H1 (cell line): Measurements from ENCODE around the gene ZNF581. TPM values are rescaled to one million over a fixed set of nuclear protein-coding genes. Genes with fewer than 3 reads are reported as not detected.

Source experiments
- CTCF ChIA-PET: fragments of 300-600 bp; sonication (Branson Sonifier 250); formaldehyde crosslinking; loops from one replicate; lab custom pipeline; 2021; ENCODE audit not compliant: partially characterized antibody; lab: Charles Lee
- POLR2A ChIA-PET: fragments of 300-600 bp; sonication (Branson Sonifier 250); formaldehyde crosslinking; loops from one replicate; lab custom pipeline; 2021; ENCODE audit warnings: inconsistent platforms; ENCODE audit not compliant: partially characterized antibody; lab: Charles Lee
- DNase-seq, 2 experiments: peaks; one replicate each; pipeline versions ENCODE4 v3.0.0 to v3.0.0-alpha.2; 2010 to 2022; ENCODE audit warnings: low spot score in 2 of 2, low read depth in 1 of 2, mixed read lengths in 1 of 2
- FAIRE-seq: peaks from 2 replicates; lab custom pipeline; 2011; peaks lifted over from hg19 to GRCh38; lab: Jason Lieb, UNC
- H2AFZ ChIP-seq: 2 replicates; pipeline ENCODE4 v1.8.1; 2012; ENCODE audit warnings: low read length, inconsistent platforms
- H2AK5ac ChIP-seq: 2 replicates; pipeline ENCODE4 v1.6.1; 2013; ENCODE audit warnings: low read depth, low read length
- H2BK120ac ChIP-seq: replicated peaks from 2 replicates; pipeline ENCODE3; 2013; ENCODE audit warnings: low read depth, low read length, inconsistent platforms
- H2BK12ac ChIP-seq: 2 replicates; pipeline ENCODE4 v1.6.1; 2013; ENCODE audit warnings: low read depth, low read length
- H2BK15ac ChIP-seq: 2 replicates; pipeline ENCODE4 v1.6.1; 2013; ENCODE audit warnings: low read length
- H2BK20ac ChIP-seq: 2 replicates; pipeline ENCODE4 v1.6.1; 2013; ENCODE audit warnings: low read length
- H2BK5ac ChIP-seq: 2 replicates; pipeline ENCODE4 v1.6.1; 2013; ENCODE audit warnings: low read depth, low read length
- H3K14ac ChIP-seq: 2 replicates; pipeline ENCODE4 v1.6.1; 2013; ENCODE audit warnings: inconsistent platforms; ENCODE audit not compliant: insufficient read length
- H3K18ac ChIP-seq: 2 replicates; pipeline ENCODE4 v1.6.1; 2013; ENCODE audit warnings: low read length; ENCODE audit errors: extremely low read depth
- H3K23ac ChIP-seq: 2 replicates; pipeline ENCODE4 v1.6.1; 2013; ENCODE audit warnings: inconsistent platforms; ENCODE audit not compliant: insufficient read length
- H3K23me2 ChIP-seq: 2 replicates; pipeline ENCODE4 v1.6.1; 2013; ENCODE audit warnings: low read depth, low read length
- H3K27ac ChIP-seq: 2 replicates; pipeline ENCODE4 v1.6.1; 2011; ENCODE audit warnings: low read depth, low read length, inconsistent platforms
- H3K27me3 ChIP-seq, 4 experiments: replicated peaks in 1 of 4; 1 replicate in 1 of 4; 2 replicates in 3 of 4; pipeline versions ENCODE4 v1.6.1 to v1.8.1; 2011 to 2013; ENCODE audit warnings: low read length in 3 of 4, mild to moderate bottlenecking in 3 of 4, inconsistent platforms in 2 of 4, mixed read lengths in 2 of 4, moderate library complexity in 1 of 4; ENCODE audit not compliant: control insufficient read depth in 3 of 4, insufficient read depth in 3 of 4; ENCODE audit errors: extremely low read depth in 1 of 4
- H3K36me3 ChIP-seq, 4 experiments: 2 replicates each; pipeline versions ENCODE4 v1.6.1 to v1.8.1; 2011 to 2013; ENCODE audit warnings: mild to moderate bottlenecking in 4 of 4, low read length in 3 of 4, moderate library complexity in 2 of 4, control low read depth in 1 of 4, inconsistent platforms in 1 of 4; ENCODE audit not compliant: insufficient read depth in 4 of 4, control insufficient read depth in 2 of 4
- H3K4ac ChIP-seq: replicated peaks from 2 replicates; pipeline ENCODE3; 2013; ENCODE audit warnings: low read length, low read depth, mixed read lengths, inconsistent platforms; ENCODE audit not compliant: insufficient read length
- H3K4me1 ChIP-seq, 4 experiments: replicated peaks in 1 of 4; 1 replicate in 1 of 4; 2 replicates in 3 of 4; pipeline versions ENCODE4 v1.6.1 to v1.8.1; 2011 to 2013; ENCODE audit warnings: low read length in 3 of 4, inconsistent platforms in 2 of 4, mixed read lengths in 1 of 4; ENCODE audit not compliant: insufficient read depth in 4 of 4, control insufficient read depth in 3 of 4
- H3K4me2 ChIP-seq, 2 experiments: 2 replicates each; pipeline versions ENCODE4 v1.6.1 to v1.8.1; 2011 to 2013; ENCODE audit warnings: low read depth in 2 of 2, low read length in 2 of 2, control low read depth in 1 of 2, inconsistent platforms in 1 of 2, mild to moderate bottlenecking in 1 of 2; ENCODE audit not compliant: insufficient read depth in 1 of 2
- H3K4me3 ChIP-seq, 4 experiments: fragments of 200-600, 300-600 bp in 1 of 4; sonication (generic), shearing (Covaris generic), sonication (Bioruptor Twin) in 1 of 4; 2 replicates each; pipeline versions ENCODE4 v1.5.1 to v1.8.1; 2011 to 2016; ENCODE audit warnings: low read length in 4 of 4, low read depth in 3 of 4, control low read depth in 2 of 4, inconsistent platforms in 2 of 4, mild to moderate bottlenecking in 2 of 4, mixed read lengths in 1 of 4, moderate library complexity in 1 of 4; ENCODE audit not compliant: insufficient read depth in 2 of 4; ENCODE audit errors: extremely low read depth in 1 of 4
- H3K56ac ChIP-seq: replicated peaks from 2 replicates; pipeline ENCODE3; 2013; ENCODE audit warnings: low read depth, mild to moderate bottlenecking, mixed read lengths, low read length, inconsistent platforms; ENCODE audit not compliant: insufficient read length
- H3K79me1 ChIP-seq: 2 replicates; pipeline ENCODE4 v1.6.1; 2013; ENCODE audit warnings: low read depth, low read length, control low read depth
- H3K79me2 ChIP-seq, 2 experiments: 2 replicates each; pipeline versions ENCODE4 v1.6.1 to v1.8.1; 2012 to 2013; ENCODE audit warnings: low read length in 2 of 2, mild to moderate bottlenecking in 2 of 2, inconsistent platforms in 1 of 2; ENCODE audit not compliant: insufficient read depth in 2 of 2, control insufficient read depth in 1 of 2
- H3K9ac ChIP-seq, 4 experiments: replicated peaks in 1 of 4; 1 replicate in 1 of 4; 2 replicates in 3 of 4; pipeline versions ENCODE4 v1.6.1 to v1.8.1; 2011 to 2013; ENCODE audit warnings: low read depth in 3 of 4, low read length in 3 of 4, control low read depth in 2 of 4, mild to moderate bottlenecking in 2 of 4, moderate library complexity in 2 of 4, inconsistent platforms in 1 of 4; ENCODE audit errors: extremely low read depth in 1 of 4
- H3K9me3 ChIP-seq, 2 experiments: 2 replicates each; pipeline versions ENCODE4 v1.6.1 to v1.8.1; 2012 to 2013; ENCODE audit warnings: mild to moderate bottlenecking in 2 of 2, moderate library complexity in 2 of 2, control low read depth in 1 of 2, inconsistent platforms in 1 of 2, low read depth in 1 of 2, low read length in 1 of 2, mixed read lengths in 1 of 2; ENCODE audit not compliant: insufficient read depth in 2 of 2
- H4K20me1 ChIP-seq, 2 experiments: replicated peaks in 1 of 2; 2 replicates each; pipeline versions ENCODE3 to v1.8.1; 2011 to 2013; ENCODE audit warnings: inconsistent platforms in 2 of 2, low read length in 2 of 2, mild to moderate bottlenecking in 1 of 2; ENCODE audit not compliant: insufficient read depth in 2 of 2, control insufficient read depth in 1 of 2
- H4K5ac ChIP-seq: 2 replicates; pipeline ENCODE4 v1.6.1; 2013; ENCODE audit warnings: low read length, low read depth, mixed read lengths, inconsistent platforms; ENCODE audit not compliant: insufficient read length
- H4K8ac ChIP-seq: 2 replicates; pipeline ENCODE4 v1.8.0; 2013; ENCODE audit warnings: mild to moderate bottlenecking, moderate library complexity, low read length, inconsistent platforms; ENCODE audit not compliant: insufficient read depth; ENCODE audit errors: extremely low read depth
- H4K91ac ChIP-seq: replicated peaks from 2 replicates; pipeline ENCODE3; 2013; ENCODE audit warnings: low read length, mixed read lengths, inconsistent platforms; ENCODE audit not compliant: insufficient read length
- ATF3 ChIP-seq: IDR thresholded peaks from 2 replicates; pipeline ENCODE4 v1.6.1; 2011; ENCODE audit warnings: low read depth, mild to moderate bottlenecking, low read length; ENCODE audit not compliant: insufficient read depth
- CBX5 ChIP-seq: fragments of 300-800, 300-1000 bp; sonication (generic); IDR thresholded peaks from 2 replicates; pipeline ENCODE4 v1.7.1; 2016; ENCODE audit warnings: antibody characterized with exemption, low read length, low read depth
- CHD1 ChIP-seq: IDR thresholded peaks from 2 replicates; pipeline ENCODE4 v1.6.1; 2012; ENCODE audit warnings: low read depth, low read length, improper control_type of control experiment
- HDAC2 ChIP-seq, 2 experiments: fragments of 300-600 bp in 1 of 2; sonication (generic) in 1 of 2; IDR thresholded peaks; 2 replicates each; pipeline ENCODE4 v1.6.1; 2011 to 2012; ENCODE audit warnings: low read depth in 2 of 2, low read length in 2 of 2, mild to moderate bottlenecking in 2 of 2, moderate library complexity in 2 of 2, borderline replicate concordance in 1 of 2, inconsistent platforms in 1 of 2
- HDAC6 ChIP-seq: IDR thresholded peaks from one replicate; pipeline ENCODE4 v1.7.1; 2012; ENCODE audit warnings: low read depth, mild to moderate bottlenecking, inconsistent platforms, low read length, moderate library complexity
- JUN ChIP-seq: IDR thresholded peaks from 2 replicates; pipeline ENCODE4 v1.6.1; 2011; ENCODE audit warnings: low read depth, mild to moderate bottlenecking, improper control_type of control experiment, low read length
- NANOG ChIP-seq: IDR thresholded peaks from 2 replicates; pipeline ENCODE4 v1.6.1; 2011; ENCODE audit warnings: low read length, low read depth, mild to moderate bottlenecking, inconsistent platforms; ENCODE audit not compliant: insufficient read depth, poor library complexity, severe bottlenecking
- RAD21 ChIP-seq, 2 experiments: IDR thresholded peaks in 1 of 2; conservative IDR thresholded peaks in 1 of 2; 2 replicates each; pipeline ENCODE4 v1.6.1; 2011; ENCODE audit warnings: low read depth in 2 of 2, low read length in 2 of 2, improper control_type of control experiment in 1 of 2, inconsistent platforms in 1 of 2, mild to moderate bottlenecking in 1 of 2, moderate library complexity in 1 of 2
- SAP30 ChIP-seq: fragments of 300-600 bp; sonication (generic); IDR thresholded peaks from 2 replicates; pipeline ENCODE4 v1.7.1; 2012; ENCODE audit warnings: low read length, moderate library complexity, mild to moderate bottlenecking, inconsistent platforms; ENCODE audit not compliant: insufficient read depth, insufficient replicate concordance
- SRF ChIP-seq: IDR thresholded peaks from 2 replicates; pipeline ENCODE4 v1.6.1; 2011; ENCODE audit warnings: mild to moderate bottlenecking, low read depth, low read length, moderate library complexity
- TCF12 ChIP-seq: IDR thresholded peaks from 2 replicates; pipeline ENCODE4 v1.6.1; 2011; ENCODE audit warnings: low read depth, mild to moderate bottlenecking, low read length
- WGBS, 2 experiments: shearing (Covaris generic) in 1 of 2; methylation state at CpG; one replicate each; pipeline versions ENCODE4 v1.1.6 to v1.1.7; 2013 to 2015; ENCODE audit warnings: low lambda C conversion rate in 2 of 2, mixed read lengths in 2 of 2, inconsistent platforms in 1 of 2, low coverage in 1 of 2, missing lambda C conversion rate in 1 of 2; ENCODE audit not compliant: insufficient replicate concordance in 2 of 2, insufficient coverage in 1 of 2, insufficient read length in 1 of 2; ENCODE audit errors: extremely low coverage in 1 of 2, missing lambda C conversion rate in 1 of 2; 5-methylcytosine and 5-hydroxymethylcytosine counted together
- polyA plus RNA-seq, 7 experiments: library from polyadenylated mRNA; depleted of rRNA in 3 of 7; stranded (reverse) in 5 of 7; unstranded in 2 of 7; fragments of >200 nt in 5 of 7; fragments of 200-250 nt in 2 of 7; gene quantifications; 1 replicate in 5 of 7; 2 replicates in 1 of 7; 4 replicates in 1 of 7; pipeline versions ENCODE4 v1.2.1 to v1.2.3, GENCODE V29; 2011 to 2013; ENCODE audit warnings: missing spikeins in 2 of 7, mixed read lengths in 2 of 7
- total RNA-seq: library from RNA; stranded (reverse); fragmentation: NEBNext Ultra II Directional; extraction: Animal tissue kit (Norgen Biotek cat#: 25700); gene quantifications from 2 replicates; pipeline ENCODE4 v1.2.1, GENCODE V29; 2021

Gene ZNF581
- total and polyA plus RNA-seq, 2 of the 8 experiments (the other 6 are each of a cell fraction or from before 2014, with no cell fraction given): 73.0 to 76.1 TPM

GRCh38 chr19:55660404-55660803, 17.0 kb downstream of the ZNF581 start:
- Histone ChIP-seq H4K20me1 (peaks cover 37 to 45% of the 10 kb centered on the region in 2 experiments), H3K4me3 (no peak overlapping the region), H3K9me3 (no peaks in the 10 kb centered on the region), H4K8ac (peak overlapping the region; percentile 20; the same call in 1 of the 2 replicates), H3K79me1 (peaks cover 10% of the 10 kb centered on the region; the same call in 1 of the 2 replicates), H3K27ac (no peak overlapping the region), H4K91ac (no peak overlapping the region), H3K4me2 (no peak overlapping the region), H2BK5ac (no peak overlapping the region), H2AFZ (no peak overlapping the region), H2AK5ac (no peak overlapping the region), H3K56ac (no peak overlapping the region), H3K14ac (no peak overlapping the region), H3K27me3 (no peaks in the 10 kb centered on the region), H3K4ac (no peak overlapping the region), H3K23me2 (peaks cover 11% of the 10 kb centered on the region), H3K4me1 (peaks cover 3 to 16% (median 10%) of the 10 kb centered on the region in 4 experiments; a peak in 6 of 7 replicates), H3K18ac (no peak overlapping the region), H3K79me2 (peaks cover 48 to 88% of the 10 kb centered on the region in 2 experiments), H3K36me3 (peaks cover 29 to 50% (median 41%) of the 10 kb centered on the region in 4 experiments), H3K9ac (no peak overlapping the region), H4K5ac (no peak overlapping the region), H2BK15ac (no peak overlapping the region), H2BK120ac (no peak overlapping the region), H2BK12ac (no peak overlapping the region), H3K23ac (no peak overlapping the region), H2BK20ac (no peak overlapping the region)
- no peak for FAIRE-seq
- TF ChIP-seq HDAC6 (no peak), CBX5 (no peak), NANOG (no peak), TCF12 (no peak), JUN (no peak), SAP30 (no peak), HDAC2 (IDR thresholded peaks at IDR 0.05; ENCODE audit: borderline replicate concordance in 1 of 2, low read depth in 2 of 2, low read length in 2 of 2) (no peak), SRF (no peak), CHD1 (no peak), ATF3 (no peak), RAD21 (IDR thresholded peaks at IDR 0.05 in 1 of 2, conservative IDR thresholded peaks at IDR 0.05 in 1 of 2; ENCODE audit: low read depth in 2 of 2, low read length in 2 of 2) (no peak)
- POLR2A ChIA-PET: interaction anchor here (0.8 to 5.8 kb wide), 2 partner anchors 9 to 13 kb away, joined by 4 to 75 read pairs; partner anchors contain the start of gene CCDC106
- CTCF ChIA-PET: interaction anchor here (1.9 kb wide), 1 partner anchor 11 kb away, joined by 9 read pairs; no protein-coding TSS in a partner anchor
- no peak for DNase-seq
- whole genome bisulfite sequencing, 2 experiments: 86% methylated on average over 6 of the region's 12 CpGs; no CpG with 5 or more reads in 1 of the 2 experiments
